ENCODE data around the gene ADGRB2.

The ADGRB2 gene

GRCh38 chr1:31795801-31796621 is 31.9 kb upstream of the ADGRB2 start:
- no peak for DNase-seq

- DNase-seq, result no peak
These were observed 31.0 kb upstream of the ADGRB2 start for GRCh38 chr1:31795096-31795675.

- no peak for DNase-seq
These were observed 29.6 kb upstream of the ADGRB2 start for GRCh38 chr1:31793586-31794285.

- no peak for DNase-seq
These were observed 28.9 kb upstream of the ADGRB2 start for GRCh38 chr1:31793086-31793485.

- DNase-seq, result no peak
These were observed 28.4 kb upstream of the ADGRB2 start for GRCh38 chr1:31792541-31792940.

GRCh38 chr1:31792116-31792515 is 28.0 kb upstream of the ADGRB2 start:
- no peak for DNase-seq

GRCh38 chr1:31791131-31791858 is 27.2 kb upstream of the ADGRB2 start:
- no peak for DNase-seq

- DNase-seq, result no peak
These were observed 26.5 kb upstream of the ADGRB2 start for GRCh38 chr1:31790641-31791091.

GRCh38 chr1:31790140-31790539 is 26.0 kb upstream of the ADGRB2 start:
- no peak for DNase-seq

GRCh38 chr1:31789259-31790065 is 25.3 kb upstream of the ADGRB2 start:
- peak; percentile 68 to 76 for DNase-seq

- DNase-seq, result peak in 1 of 2 experiments; percentile 63
These were observed 24.7 kb upstream of the ADGRB2 start for GRCh38 chr1:31788825-31789256.

- DNase-seq, result peak; percentile 66 to 70
These were observed 24.1 kb upstream of the ADGRB2 start for GRCh38 chr1:31788138-31788824.

- DNase-seq, result no peak
These were observed 23.6 kb upstream of the ADGRB2 start for GRCh38 chr1:31787786-31788137.

GRCh38 chr1:31787261-31787660 is 23.1 kb upstream of the ADGRB2 start:
- DNase-seq, result no peak

GRCh38 chr1:31786366-31787060 is 22.4 kb upstream of the ADGRB2 start:
- DNase-seq, result no peak

- DNase-seq, result no peak
These were observed 21.8 kb upstream of the ADGRB2 start for GRCh38 chr1:31785947-31786290.

GRCh38 chr1:31785020-31785946 is 21.1 kb upstream of the ADGRB2 start:
- no peak for DNase-seq

GRCh38 chr1:31784356-31785019 is 20.3 kb upstream of the ADGRB2 start:
- no peak for DNase-seq

GRCh38 chr1:31783846-31784245 is 19.7 kb upstream of the ADGRB2 start:
- no peak for DNase-seq
